Endodermal cell (in vitro differentiated cells): ENCODE results near the gene TAF4B. TPM values are rescaled to one million over a fixed set of nuclear protein-coding genes. Genes with fewer than 3 reads are reported as not detected.
A peak's percentile ranks its signal among the peaks of the same experiment; 100 is the strongest.

ENCODE experiments used
- DNase-seq: peaks from one replicate; pipeline ENCODE4 v3.0.0-alpha.2; 2017
- H3K27ac ChIP-seq: 2 replicates; pipeline ENCODE4 v1.5.1; 2013; ENCODE audit warnings: mild to moderate bottlenecking, low read depth, low read length, moderate library complexity
- H3K27me3 ChIP-seq: 2 replicates; pipeline ENCODE4 v1.6.1; 2013; ENCODE audit warnings: mild to moderate bottlenecking, low read length, moderate library complexity; ENCODE audit not compliant: insufficient read depth, control insufficient read depth, poor library complexity, severe bottlenecking
- H3K36me3 ChIP-seq: 2 replicates; pipeline ENCODE4 v1.7.0; 2013; ENCODE audit warnings: mild to moderate bottlenecking, low read length, moderate library complexity; ENCODE audit not compliant: control insufficient read depth, insufficient read depth
- H3K4me1 ChIP-seq: one replicate; pipeline ENCODE4 v1.7.0; 2013; ENCODE audit warnings: low read length; ENCODE audit not compliant: control insufficient read depth, insufficient read depth
- H3K4me3 ChIP-seq: 2 replicates; pipeline ENCODE4 v1.5.1; 2013; ENCODE audit warnings: mild to moderate bottlenecking, low read length, moderate library complexity
- H3K9ac ChIP-seq: 2 replicates; pipeline ENCODE4 v1.6.1; 2013; ENCODE audit warnings: mild to moderate bottlenecking, low read length, moderate library complexity; ENCODE audit not compliant: poor library complexity, severe bottlenecking; ENCODE audit errors: extremely low read depth
- H3K9me3 ChIP-seq: 2 replicates; pipeline ENCODE4 v1.6.1; 2013; ENCODE audit warnings: mild to moderate bottlenecking, low read length, moderate library complexity; ENCODE audit not compliant: control insufficient read depth
- H3K27ac Mint-ChIP-seq: 2 replicates; pipeline ENCODE4 v1.8.0; 2020; ENCODE audit warnings: mixed read lengths
- H3K27me3 Mint-ChIP-seq: 2 replicates; pipeline ENCODE4 v1.8.0; 2021; ENCODE audit warnings: mild to moderate bottlenecking, mixed read lengths; ENCODE audit not compliant: insufficient read depth
- H3K36me3 Mint-ChIP-seq: 2 replicates; pipeline ENCODE4 v1.8.0; 2020; ENCODE audit warnings: low read depth, mixed read lengths
- H3K4me1 Mint-ChIP-seq: 2 replicates; pipeline ENCODE4 v1.8.0; 2020; ENCODE audit warnings: mixed read lengths
- H3K4me3 Mint-ChIP-seq: 2 replicates; pipeline ENCODE4 v1.8.0; 2020; ENCODE audit warnings: mild to moderate bottlenecking, moderate library complexity, mixed read lengths
- H3K9me3 Mint-ChIP-seq: 2 replicates; pipeline ENCODE4 v1.8.0; 2020; ENCODE audit warnings: mild to moderate bottlenecking, mixed read lengths
- WGBS, 2 experiments: methylation state at CpG; one replicate each; pipeline versions ENCODE4 v1.1.5 to v1.1.7; 2013; ENCODE audit warnings: missing lambda C conversion rate in 2 of 2, mixed read lengths in 1 of 2; ENCODE audit not compliant: insufficient coverage in 1 of 2, insufficient read length in 1 of 2; 5-methylcytosine and 5-hydroxymethylcytosine counted together
- total RNA-seq, 2 donors: library from RNA; stranded (reverse); fragmentation: NEBNext Ultra II Directional in 1 of 2; extraction: Animal tissue kit (Norgen Biotek cat#: 25700) in 1 of 2; gene quantifications; 2 replicates in 1 of 2; 3 replicates in 1 of 2; pipeline ENCODE4 v1.2.1, GENCODE V29; 2021
- TF ChIP-seq, protein P1 (sequence below): fragments of 200-600 bp; sonication (generic); conservative IDR thresholded peaks from 2 replicates; pipeline ENCODE4 v1.5.0; 2021; ENCODE audit warnings: antibody characterized with exemption, mild to moderate bottlenecking

TAF4B gene
- total RNA-seq, 2 donors from 2014 or later: 6.9 to 7.7 TPM

DNA sequence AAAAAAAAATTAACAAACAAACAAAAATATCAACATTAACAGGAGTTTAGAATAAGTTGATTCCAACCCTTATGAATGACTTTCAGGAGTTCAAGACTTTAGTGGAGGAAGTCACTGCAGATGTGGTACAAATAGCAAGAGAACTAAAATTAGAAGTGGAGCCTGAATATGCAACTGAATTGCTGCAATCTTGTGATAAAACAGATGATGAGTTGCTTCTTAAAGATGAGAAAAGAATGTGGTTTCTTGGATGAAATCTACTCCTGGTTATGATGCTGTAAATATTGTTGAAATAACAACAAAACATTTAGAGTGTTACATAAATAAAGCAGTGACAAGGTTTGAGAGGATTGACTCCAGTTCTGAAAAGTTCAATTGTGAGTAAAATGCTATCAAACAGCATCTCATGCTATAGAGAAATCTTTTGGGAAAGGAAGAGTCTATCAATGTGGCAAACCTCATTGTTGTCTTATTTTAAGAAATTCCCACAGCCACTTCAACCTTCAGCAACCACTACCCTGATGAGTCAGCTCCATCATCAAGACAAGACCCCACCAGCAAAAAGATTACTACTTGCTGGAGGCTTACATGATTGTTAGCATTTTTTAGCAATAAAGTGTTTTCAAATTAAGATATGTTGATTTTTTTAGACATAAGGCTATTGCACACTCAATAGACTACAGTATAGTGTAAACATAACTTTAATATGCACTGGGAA, 42.7 kb upstream of the TAF4B start:
- no peaks in the 10 kb centered on the region for H3K4me1 ChIP-seq
- H3K9ac ChIP-seq: no peak overlapping the region
- Mint-ChIP-seq H3K9me3 (no peaks in the 10 kb centered on the region), H3K27me3 (no peaks in the 10 kb centered on the region), H3K36me3 (no peaks in the 10 kb centered on the region), H3K4me3 (no peak overlapping the region), H3K4me1 (no peaks in the 10 kb centered on the region), H3K27ac (no peak overlapping the region)
- no peak overlapping the region for H3K27ac ChIP-seq
- no peaks in the 10 kb centered on the region for H3K36me3 ChIP-seq
- H3K27me3 ChIP-seq: no peaks in the 10 kb centered on the region
- no peak overlapping the region for H3K4me3 ChIP-seq
- TF ChIP-seq, protein P1, sequence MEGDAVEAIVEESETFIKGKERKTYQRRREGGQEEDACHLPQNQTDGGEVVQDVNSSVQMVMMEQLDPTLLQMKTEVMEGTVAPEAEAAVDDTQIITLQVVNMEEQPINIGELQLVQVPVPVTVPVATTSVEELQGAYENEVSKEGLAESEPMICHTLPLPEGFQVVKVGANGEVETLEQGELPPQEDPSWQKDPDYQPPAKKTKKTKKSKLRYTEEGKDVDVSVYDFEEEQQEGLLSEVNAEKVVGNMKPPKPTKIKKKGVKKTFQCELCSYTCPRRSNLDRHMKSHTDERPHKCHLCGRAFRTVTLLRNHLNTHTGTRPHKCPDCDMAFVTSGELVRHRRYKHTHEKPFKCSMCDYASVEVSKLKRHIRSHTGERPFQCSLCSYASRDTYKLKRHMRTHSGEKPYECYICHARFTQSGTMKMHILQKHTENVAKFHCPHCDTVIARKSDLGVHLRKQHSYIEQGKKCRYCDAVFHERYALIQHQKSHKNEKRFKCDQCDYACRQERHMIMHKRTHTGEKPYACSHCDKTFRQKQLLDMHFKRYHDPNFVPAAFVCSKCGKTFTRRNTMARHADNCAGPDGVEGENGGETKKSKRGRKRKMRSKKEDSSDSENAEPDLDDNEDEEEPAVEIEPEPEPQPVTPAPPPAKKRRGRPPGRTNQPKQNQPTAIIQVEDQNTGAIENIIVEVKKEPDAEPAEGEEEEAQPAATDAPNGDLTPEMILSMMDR: no peak
- no peak for DNase-seq
- H3K9me3 ChIP-seq: no peaks in the 10 kb centered on the region

DNA sequence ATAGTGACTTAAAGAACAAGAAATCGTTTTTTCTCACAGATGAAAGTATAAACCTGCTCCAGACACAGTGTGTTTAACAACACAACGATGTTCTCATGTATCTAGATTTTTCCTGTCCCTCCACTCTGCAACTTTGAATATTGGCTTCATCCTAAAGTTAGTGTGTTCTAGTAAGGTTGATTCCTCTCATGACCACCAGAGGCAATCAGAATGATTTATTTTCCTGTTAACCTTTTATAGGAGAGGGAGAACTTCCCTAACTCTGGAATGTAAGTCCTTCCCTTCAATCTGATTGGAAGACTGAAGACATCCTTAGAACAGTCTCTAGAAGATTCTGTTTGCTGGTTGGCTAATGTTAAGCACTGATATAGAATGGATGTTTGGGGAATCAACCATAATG, 41.0 kb upstream of the TAF4B start:
- no peaks in the 10 kb centered on the region for H3K27me3 ChIP-seq
- Mint-ChIP-seq H3K4me3 (no peak overlapping the region), H3K36me3 (no peaks in the 10 kb centered on the region), H3K9me3 (no peaks in the 10 kb centered on the region), H3K27ac (no peak overlapping the region), H3K4me1 (no peaks in the 10 kb centered on the region), H3K27me3 (no peaks in the 10 kb centered on the region)
- no peak overlapping the region for H3K9ac ChIP-seq
- H3K4me3 ChIP-seq: no peak overlapping the region
- H3K27ac ChIP-seq: no peak overlapping the region
- 67 to 90% methylated on average over 1 to 2 of the region's 2 CpGs for WGBS, 2 experiments
- DNase-seq: no peak
- H3K9me3 ChIP-seq: no peaks in the 10 kb centered on the region
- H3K36me3 ChIP-seq: no peaks in the 10 kb centered on the region
- H3K4me1 ChIP-seq: no peaks in the 10 kb centered on the region
- TF ChIP-seq, protein P1: peak; percentile 70

DNA sequence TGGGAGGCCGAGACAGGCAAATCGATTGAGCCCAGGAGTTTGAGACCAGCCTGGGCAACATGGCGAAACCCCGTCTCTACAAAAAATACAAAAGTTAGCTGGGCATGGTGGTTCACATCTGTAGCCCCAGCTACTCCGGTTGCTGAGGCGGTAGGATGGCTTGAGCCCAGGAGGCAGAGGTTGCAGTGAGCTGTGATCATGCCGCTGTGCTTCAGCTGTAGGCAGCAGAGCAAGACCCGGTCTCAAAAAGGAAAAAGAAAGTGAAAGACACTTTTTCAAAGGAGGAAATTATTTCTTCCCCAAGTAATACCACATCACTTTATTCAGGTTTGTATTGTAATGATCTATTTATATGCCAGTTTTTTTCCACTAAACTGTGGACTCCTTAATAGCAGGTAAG, 35.7 kb upstream of the TAF4B start:
- H3K36me3 ChIP-seq: no peaks in the 10 kb centered on the region
- no peaks in the 10 kb centered on the region for H3K4me1 Mint-ChIP-seq
- no peaks in the 10 kb centered on the region for H3K27me3 ChIP-seq
- H3K27ac ChIP-seq: no peak overlapping the region
- H3K36me3 Mint-ChIP-seq: no peaks in the 10 kb centered on the region
- WGBS, 2 experiments: 93 to 95% methylated on average over 5 to 7 of the region's 8 CpGs
- H3K9me3 Mint-ChIP-seq: no peaks in the 10 kb centered on the region
- H3K9ac ChIP-seq: no peak overlapping the region
- H3K27ac Mint-ChIP-seq: no peak overlapping the region
- H3K27me3 Mint-ChIP-seq: no peaks in the 10 kb centered on the region
- DNase-seq: no peak
- no peaks in the 10 kb centered on the region for H3K4me1 ChIP-seq
- no peak overlapping the region for H3K4me3 Mint-ChIP-seq
- no peaks in the 10 kb centered on the region for H3K9me3 ChIP-seq
- TF ChIP-seq, protein P1: no peak
- H3K4me3 ChIP-seq: no peak overlapping the region
